B cell (primary cell): ENCODE data around the gene GBX1. TPM values are rescaled to one million over a fixed set of nuclear protein-coding genes. Genes with fewer than 3 reads are reported as not detected.

ENCODE experiments used
- ATAC-seq: fragments of 200-7000 bp; cut with Tn5 transposase; one replicate; pipeline ENCODE4 v1.10.0; 2021; ENCODE audit warnings: low read depth, mild to moderate bottlenecking, moderate number of reproducible peaks, moderate library complexity
- CTCF ChIA-PET: fragments of 350-600 bp; sonication (Branson Sonifier 250); formaldehyde crosslinking; loops from one replicate; lab custom pipeline; 2021; ENCODE audit warnings: antibody characterized with exemption, inconsistent platforms; lab: Charles Lee
- POLR2A ChIA-PET: fragments of 350-600 bp; sonication (Branson Sonifier 250); formaldehyde crosslinking; loops from one replicate; lab custom pipeline; 2021; ENCODE audit warnings: antibody characterized with exemption; lab: Charles Lee
- DNase-seq: peaks from one replicate; pipeline ENCODE4 v3.0.0; 2013
- H2AFZ ChIP-seq: 2 replicates; pipeline ENCODE4 v1.6.1; 2012; ENCODE audit warnings: mild to moderate bottlenecking, low read depth, low read length; ENCODE audit not compliant: insufficient read depth, poor library complexity, severe bottlenecking
- H3K27ac ChIP-seq, 2 donors: 1 replicate in 1 of 2; 2 replicates in 1 of 2; pipeline ENCODE4 v1.5.1; 2012 to 2013; ENCODE audit warnings: low read length in 2 of 2, mild to moderate bottlenecking in 2 of 2, moderate library complexity in 1 of 2
- H3K27me3 ChIP-seq, 4 experiments: fragments of 200-600 bp in 1 of 4; sonication (generic) in 1 of 4; replicated peaks in 1 of 4; 1 replicate in 2 of 4; 2 replicates in 2 of 4; pipeline versions ENCODE4 v1.6.1 to v1.7.0; 2013 to 2016; ENCODE audit warnings: low read length in 3 of 4, mild to moderate bottlenecking in 2 of 4, mixed read lengths in 1 of 4, moderate library complexity in 1 of 4; ENCODE audit not compliant: insufficient read depth in 4 of 4, control insufficient read depth in 3 of 4; ENCODE audit errors: control extremely low read depth in 1 of 4
- H3K36me3 ChIP-seq, 2 experiments: replicated peaks in 1 of 2; 1 replicate in 1 of 2; 2 replicates in 1 of 2; pipeline versions ENCODE4 v1.6.1 to v1.7.1; 2013; ENCODE audit warnings: low read length in 1 of 2; ENCODE audit not compliant: insufficient read depth in 2 of 2, control insufficient read depth in 1 of 2; ENCODE audit errors: control extremely low read depth in 1 of 2, extremely low read depth in 1 of 2
- H3K4me1 ChIP-seq, 2 donors: fragments of 200-600 bp in 1 of 2; sonication (generic) in 1 of 2; 1 replicate in 1 of 2; 2 replicates in 1 of 2; pipeline versions ENCODE4 v1.5.1 to v1.6.1; 2013 to 2017; ENCODE audit warnings: low read length in 2 of 2; ENCODE audit not compliant: control insufficient read depth in 2 of 2, insufficient read depth in 2 of 2
- H3K4me2 ChIP-seq: replicated peaks from 2 replicates; pipeline ENCODE3; 2012; ENCODE audit warnings: mild to moderate bottlenecking, low read depth, low read length; ENCODE audit not compliant: poor library complexity, severe bottlenecking
- H3K4me3 ChIP-seq, 5 experiments: fragments of 200-600 bp in 1 of 5; sonication (generic) in 1 of 5; 1 replicate in 3 of 5; 2 replicates in 2 of 5; pipeline versions ENCODE4 v1.5.1 to v1.7.0; 2011 to 2016; ENCODE audit warnings: low read length in 4 of 5, mild to moderate bottlenecking in 4 of 5, low read depth in 2 of 5, control low read depth in 1 of 5, moderate library complexity in 1 of 5; ENCODE audit not compliant: insufficient read depth in 1 of 5; ENCODE audit errors: control extremely low read depth in 1 of 5, extremely low read depth in 1 of 5
- H3K79me2 ChIP-seq: fragments of 200-600 bp; sonication (generic); one replicate; pipeline ENCODE4 v1.6.0; 2016; ENCODE audit warnings: low read length; ENCODE audit not compliant: control insufficient read depth, insufficient read depth
- H3K9ac ChIP-seq: fragments of 200-600 bp; sonication (generic); 2 replicates; pipeline ENCODE4 v1.6.1; 2017; ENCODE audit warnings: mild to moderate bottlenecking, low read length, moderate library complexity
- H3K9me3 ChIP-seq, 3 donors: one replicate each; pipeline versions ENCODE4 v1.6.1 to v1.7.1; 2013; ENCODE audit warnings: low read length in 2 of 3; ENCODE audit not compliant: control insufficient read depth in 2 of 3, insufficient read depth in 1 of 3; ENCODE audit errors: control extremely low read depth in 1 of 3
- H4K20me1 ChIP-seq: 2 replicates; pipeline ENCODE4 v1.6.0; 2012; ENCODE audit warnings: mild to moderate bottlenecking, low read length; ENCODE audit not compliant: insufficient read depth, control insufficient read depth, poor library complexity, severe bottlenecking
- H3K27ac Mint-ChIP-seq: one replicate; pipeline ENCODE4 v1.8.0; 2021; ENCODE audit warnings: mixed read lengths
- H3K27me3 Mint-ChIP-seq: one replicate; pipeline ENCODE4 v1.8.0; 2021; ENCODE audit warnings: mixed read lengths
- H3K4me1 Mint-ChIP-seq: one replicate; pipeline ENCODE4 v1.8.0; 2021; ENCODE audit warnings: mixed read lengths
- H3K4me3 Mint-ChIP-seq: one replicate; pipeline ENCODE4 v1.8.0; 2021; ENCODE audit warnings: mixed read lengths
- H3K9me3 Mint-ChIP-seq: one replicate; pipeline ENCODE4 v1.8.0; 2022; ENCODE audit warnings: mixed read lengths; ENCODE audit not compliant: insufficient read depth
- CTCF ChIP-seq: fragments of 200-600 bp; IDR thresholded peaks from one replicate; pipeline ENCODE4 v1.8.0; 2022; ENCODE audit warnings: antibody characterized with exemption, mild to moderate bottlenecking
- EZH2 ChIP-seq: IDR thresholded peaks from 2 replicates; pipeline ENCODE4 v1.6.1; 2012; ENCODE audit warnings: borderline replicate concordance, low read depth, mild to moderate bottlenecking, moderate library complexity, low read length; ENCODE audit not compliant: insufficient read depth, poor library complexity, severe bottlenecking
- WGBS: methylation state at CpG from one replicate; pipeline ENCODE4 v1.1.5; 2013; ENCODE audit warnings: missing lambda C conversion rate; ENCODE audit not compliant: insufficient coverage; 5-methylcytosine and 5-hydroxymethylcytosine counted together
- intact Hi-C: fragments of 100-400 bp; cut with micrococcal nuclease; formaldehyde crosslinking; loops from one replicate; pipeline ENCODE4 v1.10.0; 2022
- polyA plus RNA-seq: library from polyadenylated mRNA; depleted of rRNA; stranded (reverse); fragments of >200 nt; gene quantifications from 2 replicates; pipeline ENCODE4 v1.2.3, GENCODE V29; 2012
- total RNA-seq, 2 donors: library from RNA; stranded (reverse); fragments of 120-200 nt in 1 of 2; gene quantifications; 1 replicate in 1 of 2; 2 replicates in 1 of 2; pipeline versions ENCODE4 v1.2.3 to v1.2.4, GENCODE V29; 2013 to 2022

GBX1 gene
- total and polyA plus RNA-seq, 2 donors (not counting 1 experiment from before 2014, with no cell fraction given), result not detected

- no peaks in the 10 kb centered on the region for H3K79me2 ChIP-seq
- ATAC-seq, result no peak
- Mint-ChIP-seq H3K9me3 (no peaks in the 10 kb centered on the region), H3K27me3 (peaks cover 3% of the 10 kb centered on the region), H3K4me3 (no peak overlapping the region), H3K27ac (no peak overlapping the region), H3K4me1 (peaks cover 3% of the 10 kb centered on the region)
- TF ChIP-seq CTCF (no peak), EZH2 (no peak)
- H3K9me3 ChIP-seq, result no peaks in the 10 kb centered on the region
- no peak overlapping the region for H3K27ac ChIP-seq
- intact Hi-C loops, result no loop called here
- CTCF ChIA-PET, result interaction anchor here (2.0 kb wide), 1 partner anchor 10 kb away, joined by 7 read pairs; no protein-coding TSS in a partner anchor
- no peaks in the 10 kb centered on the region for H3K27me3 ChIP-seq
- POLR2A ChIA-PET, result no interaction called here
- H3K4me3 ChIP-seq, result no peak overlapping the region
- WGBS, result 97% methylated on average over 22 of the region's 22 CpGs
- no peaks in the 10 kb centered on the region for H4K20me1 ChIP-seq
- no peak overlapping the region for H3K9ac ChIP-seq
- H3K4me2 ChIP-seq, result no peak overlapping the region
- no peak overlapping the region for H2AFZ ChIP-seq
- H3K4me1 ChIP-seq, result peaks cover 0 to 6% of the 10 kb centered on the region in 2 donors
- no peak for DNase-seq
- no peaks in the 10 kb centered on the region for H3K36me3 ChIP-seq
Observed at GRCh38 chr7:151125470-151125845, 42.0 kb downstream of the GBX1 start.

GRCh38 chr7:151124899-151125399, 42.5 kb downstream of the GBX1 start:
- no peak overlapping the region for H2AFZ ChIP-seq
- H3K36me3 ChIP-seq, result no peaks in the 10 kb centered on the region
- Mint-ChIP-seq H3K27me3 (peaks cover 3% of the 10 kb centered on the region), H3K4me1 (peaks cover 3% of the 10 kb centered on the region), H3K4me3 (no peak overlapping the region), H3K9me3 (no peaks in the 10 kb centered on the region), H3K27ac (no peak overlapping the region)
- intact Hi-C loops, result loop anchor here (1.0 kb wide), 1 partner anchor 47 kb away; no protein-coding TSS in a partner anchor
- POLR2A ChIA-PET, result no interaction called here
- H4K20me1 ChIP-seq, result no peaks in the 10 kb centered on the region
- DNase-seq (no peak), ATAC-seq (no peak)
- H3K4me2 ChIP-seq, result no peak overlapping the region
- no peaks in the 10 kb centered on the region for H3K9me3 ChIP-seq
- H3K9ac ChIP-seq, result no peak overlapping the region
- H3K4me1 ChIP-seq, result peaks cover 0 to 6% of the 10 kb centered on the region in 2 donors
- H3K79me2 ChIP-seq, result no peaks in the 10 kb centered on the region
- CTCF ChIA-PET, result interaction anchor here (1.0 to 2.0 kb wide), 9 partner anchors 8 to 181 kb away, joined by 3 to 17 read pairs (median 6); partner anchors contain the start of gene FASTK
- no peak for TF ChIP-seq EZH2
- no peak for TF ChIP-seq CTCF
- no peaks in the 10 kb centered on the region for H3K27me3 ChIP-seq
- H3K27ac ChIP-seq, result no peak overlapping the region
- H3K4me3 ChIP-seq, result no peak overlapping the region
- WGBS, result 92% methylated on average over 12 of the region's 14 CpGs
